ENCODE results near the gene KRTAP4-7. TPM values are rescaled to one million over a fixed set of nuclear protein-coding genes. Genes with fewer than 3 reads are reported as not detected.

KRTAP4-7 gene
- polyA plus RNA-seq, 1 of the 3 experiments (the other 2 are of a cell fraction) = not detected

GRCh38 chr17:41096055-41096454 is 12.1 kb downstream of the KRTAP4-7 start:
- WGBS (ENCODE audit: low lambda C conversion rate) = 51% methylated on average over 7 of the region's 7 CpGs
- DNase-seq = no peak
- Histone ChIP-seq H3K27me3 (ENCODE audit: insufficient read depth) (no peaks in the 10 kb centered on the region), H3K27ac (ENCODE audit: low read depth in 2 of 2, low read length in 1 of 2) (no peak overlapping the region), H2AFZ (ENCODE audit: low read depth) (no peak overlapping the region), H3K9ac (no peak overlapping the region), H3K79me2 (ENCODE audit: insufficient read depth) (no peaks in the 10 kb centered on the region), H3K4me2 (no peak overlapping the region), H4K20me1 (ENCODE audit: insufficient read depth) (no peaks in the 10 kb centered on the region), H3K9me3 (no peaks in the 10 kb centered on the region), H3K9me2 (no peaks in the 10 kb centered on the region), H3K36me3 (replicated peaks in 1 of 2; ENCODE audit: control insufficient read depth in 1 of 2, insufficient read depth in 2 of 2, low read length in 1 of 2) (no peaks in the 10 kb centered on the region), H3K4me1 (ENCODE audit: control insufficient read depth in 1 of 2, insufficient read depth in 2 of 2, low read depth in 1 of 2, low read length in 1 of 2) (peaks cover 0 to 5% of the 10 kb centered on the region in 2 experiments; a peak in 1 of 4 replicates), H3F3A (replicated peaks; ENCODE audit: insufficient read depth) (peaks cover 6% of the 10 kb centered on the region), H3K4me3 (ENCODE audit: low read depth in 2 of 2, low read length in 1 of 2) (no peak overlapping the region)
- TF ChIP-seq, protein P1, sequence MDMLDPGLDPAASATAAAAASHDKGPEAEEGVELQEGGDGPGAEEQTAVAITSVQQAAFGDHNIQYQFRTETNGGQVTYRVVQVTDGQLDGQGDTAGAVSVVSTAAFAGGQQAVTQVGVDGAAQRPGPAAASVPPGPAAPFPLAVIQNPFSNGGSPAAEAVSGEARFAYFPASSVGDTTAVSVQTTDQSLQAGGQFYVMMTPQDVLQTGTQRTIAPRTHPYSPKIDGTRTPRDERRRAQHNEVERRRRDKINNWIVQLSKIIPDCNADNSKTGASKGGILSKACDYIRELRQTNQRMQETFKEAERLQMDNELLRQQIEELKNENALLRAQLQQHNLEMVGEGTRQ (IDR thresholded peaks at IDR 0.05; ENCODE audit: borderline replicate concordance, low read depth, low read length) = no peak
- TF ChIP-seq IRF3 (IDR thresholded peaks at IDR 0.05; ENCODE audit: low read depth, low read length) = no peak
- TF ChIP-seq, protein P2, sequence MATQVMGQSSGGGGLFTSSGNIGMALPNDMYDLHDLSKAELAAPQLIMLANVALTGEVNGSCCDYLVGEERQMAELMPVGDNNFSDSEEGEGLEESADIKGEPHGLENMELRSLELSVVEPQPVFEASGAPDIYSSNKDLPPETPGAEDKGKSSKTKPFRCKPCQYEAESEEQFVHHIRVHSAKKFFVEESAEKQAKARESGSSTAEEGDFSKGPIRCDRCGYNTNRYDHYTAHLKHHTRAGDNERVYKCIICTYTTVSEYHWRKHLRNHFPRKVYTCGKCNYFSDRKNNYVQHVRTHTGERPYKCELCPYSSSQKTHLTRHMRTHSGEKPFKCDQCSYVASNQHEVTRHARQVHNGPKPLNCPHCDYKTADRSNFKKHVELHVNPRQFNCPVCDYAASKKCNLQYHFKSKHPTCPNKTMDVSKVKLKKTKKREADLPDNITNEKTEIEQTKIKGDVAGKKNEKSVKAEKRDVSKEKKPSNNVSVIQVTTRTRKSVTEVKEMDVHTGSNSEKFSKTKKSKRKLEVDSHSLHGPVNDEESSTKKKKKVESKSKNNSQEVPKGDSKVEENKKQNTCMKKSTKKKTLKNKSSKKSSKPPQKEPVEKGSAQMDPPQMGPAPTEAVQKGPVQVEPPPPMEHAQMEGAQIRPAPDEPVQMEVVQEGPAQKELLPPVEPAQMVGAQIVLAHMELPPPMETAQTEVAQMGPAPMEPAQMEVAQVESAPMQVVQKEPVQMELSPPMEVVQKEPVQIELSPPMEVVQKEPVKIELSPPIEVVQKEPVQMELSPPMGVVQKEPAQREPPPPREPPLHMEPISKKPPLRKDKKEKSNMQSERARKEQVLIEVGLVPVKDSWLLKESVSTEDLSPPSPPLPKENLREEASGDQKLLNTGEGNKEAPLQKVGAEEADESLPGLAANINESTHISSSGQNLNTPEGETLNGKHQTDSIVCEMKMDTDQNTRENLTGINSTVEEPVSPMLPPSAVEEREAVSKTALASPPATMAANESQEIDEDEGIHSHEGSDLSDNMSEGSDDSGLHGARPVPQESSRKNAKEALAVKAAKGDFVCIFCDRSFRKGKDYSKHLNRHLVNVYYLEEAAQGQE (IDR thresholded peaks at IDR 0.05; ENCODE audit: low read depth, low read length) = no peak
- TF ChIP-seq, protein P3, sequence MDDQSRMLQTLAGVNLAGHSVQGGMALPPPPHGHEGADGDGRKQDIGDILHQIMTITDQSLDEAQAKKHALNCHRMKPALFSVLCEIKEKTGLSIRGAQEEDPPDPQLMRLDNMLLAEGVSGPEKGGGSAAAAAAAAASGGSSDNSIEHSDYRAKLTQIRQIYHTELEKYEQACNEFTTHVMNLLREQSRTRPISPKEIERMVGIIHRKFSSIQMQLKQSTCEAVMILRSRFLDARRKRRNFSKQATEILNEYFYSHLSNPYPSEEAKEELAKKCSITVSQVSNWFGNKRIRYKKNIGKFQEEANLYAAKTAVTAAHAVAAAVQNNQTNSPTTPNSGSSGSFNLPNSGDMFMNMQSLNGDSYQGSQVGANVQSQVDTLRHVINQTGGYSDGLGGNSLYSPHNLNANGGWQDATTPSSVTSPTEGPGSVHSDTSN (IDR thresholded peaks at IDR 0.05) = no peak
- no peak for TF ChIP-seq YY1 (IDR thresholded peaks at IDR 0.05; ENCODE audit: low read depth)
- no peak for TF ChIP-seq FOXJ3 (CRISPR knock-in tag; IDR thresholded peaks at IDR 0.05)
- TF ChIP-seq GATA2 (CRISPR knock-in tag; IDR thresholded peaks at IDR 0.05) = no peak
- no peak for TF ChIP-seq FOXM1 (IDR thresholded peaks at IDR 0.05; ENCODE audit: low read depth)
- TF ChIP-seq CHD2 (IDR thresholded peaks at IDR 0.05; ENCODE audit: low read length, partially characterized antibody) = no peak
- TF ChIP-seq SIN3A (IDR thresholded peaks at IDR 0.05; ENCODE audit: borderline replicate concordance, low read depth, low read length) = no peak
- no peak for TF ChIP-seq MXI1 (IDR thresholded peaks at IDR 0.05; ENCODE audit: low read depth, low read length)
- no peak for TF ChIP-seq EZH2phosphoT487 (IDR thresholded peaks at IDR 0.05; ENCODE audit: borderline replicate concordance, low read depth)
- TF ChIP-seq, protein P4, sequence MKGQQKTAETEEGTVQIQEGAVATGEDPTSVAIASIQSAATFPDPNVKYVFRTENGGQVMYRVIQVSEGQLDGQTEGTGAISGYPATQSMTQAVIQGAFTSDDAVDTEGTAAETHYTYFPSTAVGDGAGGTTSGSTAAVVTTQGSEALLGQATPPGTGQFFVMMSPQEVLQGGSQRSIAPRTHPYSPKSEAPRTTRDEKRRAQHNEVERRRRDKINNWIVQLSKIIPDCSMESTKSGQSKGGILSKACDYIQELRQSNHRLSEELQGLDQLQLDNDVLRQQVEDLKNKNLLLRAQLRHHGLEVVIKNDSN (IDR thresholded peaks at IDR 0.05; ENCODE audit: borderline replicate concordance, low read depth) = no peak
- TF ChIP-seq, protein P5, sequence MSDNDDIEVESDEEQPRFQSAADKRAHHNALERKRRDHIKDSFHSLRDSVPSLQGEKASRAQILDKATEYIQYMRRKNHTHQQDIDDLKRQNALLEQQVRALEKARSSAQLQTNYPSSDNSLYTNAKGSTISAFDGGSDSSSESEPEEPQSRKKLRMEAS (IDR thresholded peaks at IDR 0.05; ENCODE audit: low read depth) = no peak
- TF ChIP-seq SMC3 (IDR thresholded peaks at IDR 0.05; ENCODE audit: low read depth, low read length) = no peak
- no peak for TF ChIP-seq JUND (IDR thresholded peaks at IDR 0.05)
- no peak for TF ChIP-seq GABPA (IDR thresholded peaks at IDR 0.05; ENCODE audit: low read depth)
- CTCF ChIA-PET = no interaction called here
- POLR2A ChIA-PET = no interaction called here
